ENCODE results near the gene PLA2G4A.

The PLA2G4A gene

DNA sequence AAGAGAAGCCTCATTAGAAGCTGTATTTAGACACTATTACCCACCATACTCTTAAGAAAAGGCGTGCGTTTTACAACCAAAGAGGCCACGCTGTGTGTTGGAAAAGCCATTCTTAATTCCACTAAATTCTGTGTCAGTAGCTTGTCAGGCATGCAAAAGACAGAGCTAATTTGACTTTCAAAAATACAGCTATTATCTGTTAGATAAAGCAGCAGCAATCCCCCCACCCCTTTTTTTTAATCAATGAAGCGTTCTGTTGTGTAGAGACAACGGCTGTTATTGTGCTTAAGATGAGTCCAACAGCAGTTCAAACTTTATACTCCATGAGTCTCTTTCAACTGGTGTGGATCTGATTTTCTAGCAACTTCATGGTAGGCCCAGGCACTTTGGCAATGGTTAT, 43.5 kb downstream of the PLA2G4A start:
- DNase-seq, result no peak

DNA sequence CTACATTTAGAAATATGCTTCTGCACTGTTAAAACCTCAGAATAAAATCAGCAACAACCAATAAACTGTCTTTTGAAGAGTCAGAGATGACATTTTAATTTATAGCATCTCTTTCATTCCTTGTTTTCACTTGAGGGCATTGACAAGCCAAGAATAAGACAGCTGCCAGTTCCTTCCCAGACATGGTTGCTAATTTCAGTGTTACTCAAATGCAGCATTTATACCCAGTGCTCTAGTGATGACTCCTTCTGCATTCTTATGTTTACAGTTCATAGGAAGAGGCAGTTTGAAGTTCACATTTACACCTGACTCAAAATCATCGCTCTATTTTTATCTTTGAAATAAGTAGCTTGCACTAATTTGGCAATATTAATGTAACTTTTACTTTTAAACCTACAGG, 44.9 kb downstream of the PLA2G4A start:
- DNase-seq, result no peak

DNA sequence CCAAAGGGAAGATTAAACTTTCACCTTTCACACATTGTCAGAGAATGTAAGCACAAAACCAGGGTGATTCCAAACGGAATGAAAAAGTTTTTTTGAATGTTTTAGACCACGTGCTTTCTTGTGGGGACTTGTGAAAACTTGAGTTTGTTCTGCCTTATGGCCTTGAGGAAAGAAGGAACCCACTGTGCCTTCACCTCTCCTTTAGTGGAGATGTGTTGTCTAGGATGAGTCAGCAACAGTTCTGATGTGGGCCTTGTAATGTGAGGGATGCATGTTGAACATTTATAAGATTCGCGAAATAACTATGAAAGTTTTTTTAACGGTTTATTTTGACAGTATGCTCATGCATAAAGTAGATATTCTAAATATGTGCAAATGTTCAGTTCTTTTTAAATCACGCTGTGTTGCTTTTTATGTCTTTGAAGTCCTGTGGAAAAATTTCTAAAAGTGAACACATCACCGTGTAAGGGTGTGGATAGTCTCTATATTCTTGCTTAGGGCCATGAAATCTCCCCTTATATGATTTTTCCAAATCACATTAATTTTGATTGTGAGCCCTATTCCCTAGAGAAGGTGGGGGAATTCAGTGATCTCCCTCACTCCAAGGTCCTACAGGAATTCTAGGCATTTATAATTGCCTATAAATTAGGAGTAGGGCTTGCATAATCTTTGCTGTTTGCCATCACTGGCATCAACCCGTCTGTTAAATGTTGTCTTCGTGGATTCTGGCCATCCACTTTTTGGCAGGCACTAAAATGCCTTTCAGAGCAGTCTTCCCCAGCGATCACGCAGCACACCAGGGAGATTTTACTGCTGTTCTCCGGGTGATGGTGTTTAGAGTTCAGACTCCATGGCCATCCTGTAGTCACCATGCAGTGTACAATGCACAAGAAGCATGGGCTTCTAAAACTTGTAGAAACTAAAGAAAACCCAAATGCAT, 47.4 kb downstream of the PLA2G4A start:
- DNase-seq, result peak in 2 of 56 donors; percentile 2 to 26

DNA sequence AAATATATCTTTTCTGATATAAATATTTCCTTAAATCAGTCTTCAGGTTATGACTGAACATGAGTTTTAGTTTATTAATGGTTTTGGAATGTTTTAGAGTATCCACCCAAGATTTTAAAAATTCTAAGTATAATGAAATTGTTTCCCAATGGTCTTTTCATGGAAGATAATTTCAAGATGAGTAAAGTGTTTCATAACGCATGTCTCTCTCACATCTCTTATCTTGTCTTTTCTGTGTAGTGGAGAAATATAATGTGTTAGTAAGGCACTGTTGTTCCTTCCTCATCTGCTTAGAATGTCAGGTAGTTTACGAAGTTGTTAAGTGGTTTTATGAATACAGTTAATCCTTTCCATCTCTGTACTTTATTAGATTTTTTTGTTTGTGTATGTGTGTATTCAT, 49.6 kb downstream of the PLA2G4A start:
- DNase-seq, result no peak

DNA sequence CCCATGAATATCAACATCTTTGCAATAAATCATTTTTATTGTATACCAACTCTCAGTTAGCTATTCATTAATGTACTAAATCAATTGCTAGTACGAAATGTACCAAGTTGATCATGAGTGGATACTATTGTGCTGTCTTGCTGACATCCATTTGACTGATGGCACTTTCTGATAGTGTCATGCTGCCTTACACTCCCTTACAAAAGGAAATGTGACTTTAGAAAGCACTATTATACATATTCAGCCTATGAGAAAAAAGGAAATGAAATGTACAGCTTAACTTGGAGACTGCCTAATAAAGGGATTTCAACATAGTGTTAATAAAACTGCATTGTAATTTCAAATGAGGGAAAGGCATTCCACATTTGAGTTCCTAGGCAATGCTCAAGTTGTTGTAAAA, 52.2 kb downstream of the PLA2G4A start:
- no peak for DNase-seq

DNA sequence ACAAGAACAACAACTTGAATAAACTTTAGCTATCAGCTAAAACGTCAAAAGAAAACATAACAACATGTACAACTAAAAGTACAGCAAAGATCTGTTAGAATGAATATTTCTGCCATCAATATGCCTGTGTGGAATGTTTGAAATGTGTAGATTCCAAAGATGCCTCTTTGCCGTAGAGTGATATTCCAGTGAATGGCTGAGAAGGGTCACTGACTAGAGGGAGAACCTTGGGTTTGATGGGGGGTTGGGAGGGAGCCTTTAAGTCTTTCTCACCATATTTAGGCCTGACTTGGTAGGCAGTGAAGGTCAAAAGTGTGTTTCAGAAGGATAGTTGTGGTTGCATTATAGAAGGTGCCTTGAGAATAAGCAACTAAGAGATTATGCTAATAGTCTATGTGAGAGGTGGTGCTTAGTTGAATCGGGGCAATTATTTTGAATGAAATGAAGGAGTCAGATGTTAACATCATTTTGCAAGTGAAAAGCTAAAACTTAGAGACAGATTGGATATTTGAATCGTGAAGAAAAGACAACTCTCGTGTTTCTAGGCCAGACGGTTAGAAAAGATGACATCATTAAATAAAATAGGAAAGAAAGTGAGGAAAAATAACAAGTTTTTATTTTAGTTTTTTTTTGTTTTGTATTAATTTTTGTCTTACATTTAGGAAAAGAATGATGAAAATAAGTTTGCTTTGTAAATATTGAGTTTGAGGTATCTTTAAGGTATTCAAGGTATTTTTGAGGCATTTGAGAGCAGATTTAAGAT, 53.8 kb downstream of the PLA2G4A start:
- DNase-seq, result no peak

DNA sequence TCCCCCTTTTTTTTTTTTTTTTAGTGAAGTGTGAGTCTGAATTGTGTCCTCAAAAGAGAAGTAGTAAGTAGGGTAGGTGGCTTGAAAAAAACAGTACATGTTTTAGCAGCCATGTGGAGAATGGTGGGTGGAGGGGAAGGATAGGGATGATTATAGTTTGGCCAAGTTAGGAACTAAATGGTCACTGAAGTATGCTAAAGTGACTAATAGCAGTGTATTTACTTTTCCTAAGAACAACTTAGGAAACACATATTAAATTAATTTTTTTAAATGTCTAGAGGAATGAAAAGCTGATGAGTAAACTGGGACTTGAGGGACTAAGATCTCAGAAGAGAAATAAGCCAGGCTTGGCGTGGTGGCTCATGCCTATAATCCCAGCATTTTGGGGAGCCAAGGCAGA, 55.5 kb downstream of the PLA2G4A start:
- DNase-seq, result no peak

DNA sequence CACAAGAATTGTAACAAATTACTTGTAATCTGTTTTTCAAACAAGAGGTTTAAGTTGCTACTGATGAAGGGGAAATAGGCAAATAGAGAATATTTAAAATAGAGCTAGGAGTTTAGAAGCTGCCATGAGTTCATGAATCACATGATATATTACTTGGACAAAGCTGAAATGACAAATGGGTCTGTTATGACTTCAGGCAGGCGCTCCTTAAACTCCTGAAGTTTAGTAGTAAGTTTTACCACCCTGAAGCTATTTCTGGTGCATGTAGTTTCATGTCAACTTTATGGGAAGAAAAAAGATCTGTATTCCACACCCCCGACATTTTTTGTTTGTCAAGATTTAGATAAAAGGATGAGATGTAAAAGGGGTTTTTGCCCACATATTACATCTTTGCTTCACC, 58.5 kb downstream of the PLA2G4A start:
- no peak for DNase-seq

DNA sequence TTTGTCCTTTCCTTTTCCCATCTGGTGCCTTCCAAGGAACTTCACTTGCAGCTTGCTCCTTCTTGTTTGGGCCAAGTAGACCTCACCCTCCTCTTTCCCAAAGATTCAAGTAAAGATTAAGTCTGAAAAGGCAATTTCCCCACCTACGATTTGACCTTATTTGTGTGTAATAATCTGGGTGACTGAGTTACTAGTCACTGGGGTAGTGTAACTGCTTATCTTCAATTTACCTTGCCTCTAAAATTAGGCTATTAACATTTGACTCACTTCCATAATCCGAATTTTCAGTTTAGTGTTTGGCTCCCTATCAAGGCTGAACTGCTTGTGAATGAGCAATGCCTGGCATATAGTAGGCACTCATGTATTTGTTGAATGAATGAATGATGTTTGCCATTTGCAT, 59.6 kb downstream of the PLA2G4A start:
- no peak for DNase-seq

DNA sequence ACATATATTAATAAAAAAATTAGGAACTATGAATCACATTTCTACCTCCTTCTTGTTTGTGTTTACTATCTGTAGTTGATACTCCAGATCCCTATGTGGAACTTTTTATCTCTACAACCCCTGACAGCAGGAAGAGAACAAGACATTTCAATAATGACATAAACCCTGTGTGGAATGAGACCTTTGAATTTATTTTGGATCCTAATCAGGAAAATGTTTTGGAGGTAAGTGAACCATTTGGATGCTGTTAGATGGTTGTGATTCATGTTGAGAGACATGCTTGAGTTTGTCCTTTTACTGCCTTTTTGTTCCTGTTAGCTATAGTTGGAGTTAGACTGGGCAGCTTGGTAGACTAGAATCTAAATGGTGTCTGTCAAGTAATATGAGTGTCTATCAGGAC, 64.2 kb downstream of the PLA2G4A start:
- no peak for DNase-seq

DNA sequence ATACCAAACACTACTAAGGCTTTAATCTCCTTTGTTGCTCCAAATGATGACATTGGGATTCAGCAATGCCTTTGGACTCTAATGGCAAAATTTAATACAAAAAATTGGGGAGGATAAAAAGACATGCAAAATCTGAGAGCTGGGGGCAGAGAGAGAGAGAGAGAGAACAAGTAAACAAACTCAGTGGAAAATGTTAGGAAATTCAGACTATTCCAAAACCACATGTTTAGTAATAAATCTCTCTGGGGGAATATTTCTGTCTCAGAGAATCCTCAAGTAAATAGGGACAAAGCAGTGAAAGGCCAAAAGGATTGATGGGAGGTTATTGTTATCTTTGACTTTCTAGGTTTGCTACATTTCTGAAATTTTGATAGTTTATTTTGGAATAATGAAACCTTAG, 65.7 kb downstream of the PLA2G4A start:
- DNase-seq, result no peak

DNA sequence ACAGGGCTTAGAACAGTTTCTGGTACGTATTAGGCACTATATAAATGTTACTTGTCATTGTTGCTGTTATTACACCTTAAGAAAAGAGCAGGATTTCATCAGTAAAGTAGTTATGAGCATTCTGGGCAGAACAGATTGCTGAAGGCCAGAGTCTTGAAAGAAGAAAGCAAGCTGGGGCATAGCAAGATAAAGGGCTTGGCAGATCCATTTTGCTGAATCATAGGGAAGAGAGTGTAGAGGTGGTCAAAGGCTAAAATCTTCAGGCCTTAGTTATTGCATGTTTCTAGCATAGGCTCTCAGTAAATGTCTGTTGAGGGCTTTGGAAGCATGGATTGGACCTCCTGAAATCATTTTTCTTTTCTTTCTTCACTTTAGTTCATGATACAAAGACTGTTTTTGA, 67.5 kb downstream of the PLA2G4A start:
- no peak for DNase-seq

DNA sequence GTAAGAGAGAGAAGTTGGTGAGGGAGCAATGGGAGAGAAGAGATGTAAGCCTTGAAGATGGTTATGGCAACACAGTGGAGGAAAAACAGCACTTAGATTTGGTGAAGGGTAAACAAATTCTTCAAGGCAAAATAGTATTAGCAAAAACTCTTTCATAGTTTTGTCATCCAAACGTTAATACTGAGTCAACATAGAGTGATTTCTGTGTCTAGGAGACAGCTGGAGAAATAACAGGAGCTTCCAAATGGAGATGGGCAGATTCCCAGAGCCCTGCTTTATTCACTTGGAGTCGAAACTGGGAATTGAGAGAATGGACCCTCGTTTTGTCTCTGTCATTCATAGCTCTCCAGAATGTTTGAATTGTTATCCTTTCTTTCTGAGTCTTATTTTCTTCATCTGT, 68.3 kb downstream of the PLA2G4A start:
- no peak for DNase-seq

DNA sequence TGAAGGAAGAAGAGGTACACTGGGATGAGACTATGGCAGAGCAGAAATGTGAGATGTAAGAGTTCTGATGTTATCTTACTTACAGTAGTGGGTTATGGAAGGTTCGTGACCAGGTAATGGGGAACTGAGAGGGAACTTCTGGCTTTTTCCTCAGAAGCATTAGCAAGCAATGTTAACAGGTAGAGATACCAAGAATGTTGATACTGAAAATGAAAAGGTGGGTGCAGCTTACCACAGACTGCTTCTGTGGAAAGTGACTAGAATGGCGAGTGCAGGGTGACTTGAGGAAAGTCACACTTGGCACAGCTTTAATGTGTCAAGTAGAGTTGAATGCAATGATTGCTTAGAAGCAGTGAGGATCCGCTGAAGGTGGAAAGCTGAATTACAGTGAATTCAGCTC, 70.8 kb downstream of the PLA2G4A start:
- DNase-seq, result no peak

DNA sequence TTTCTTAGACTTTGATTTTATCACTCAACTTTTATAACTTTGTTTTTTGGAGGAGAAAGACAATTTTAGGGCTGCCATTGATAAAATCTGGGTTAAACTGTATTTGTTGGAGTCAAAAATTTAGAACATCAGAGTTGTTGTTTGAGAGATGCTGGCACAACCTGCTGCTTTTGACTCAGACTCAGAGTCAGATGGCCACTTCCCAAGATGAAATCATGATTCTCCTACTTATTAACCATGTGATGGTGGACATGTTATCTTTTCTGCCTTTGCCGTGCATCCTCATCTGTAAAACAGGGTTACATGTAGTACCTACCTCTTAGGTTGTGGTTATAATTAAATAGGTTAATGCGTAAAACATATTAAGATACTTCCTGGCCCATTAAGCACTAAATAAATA, 71.2 kb downstream of the PLA2G4A start:
- no peak for DNase-seq

DNA sequence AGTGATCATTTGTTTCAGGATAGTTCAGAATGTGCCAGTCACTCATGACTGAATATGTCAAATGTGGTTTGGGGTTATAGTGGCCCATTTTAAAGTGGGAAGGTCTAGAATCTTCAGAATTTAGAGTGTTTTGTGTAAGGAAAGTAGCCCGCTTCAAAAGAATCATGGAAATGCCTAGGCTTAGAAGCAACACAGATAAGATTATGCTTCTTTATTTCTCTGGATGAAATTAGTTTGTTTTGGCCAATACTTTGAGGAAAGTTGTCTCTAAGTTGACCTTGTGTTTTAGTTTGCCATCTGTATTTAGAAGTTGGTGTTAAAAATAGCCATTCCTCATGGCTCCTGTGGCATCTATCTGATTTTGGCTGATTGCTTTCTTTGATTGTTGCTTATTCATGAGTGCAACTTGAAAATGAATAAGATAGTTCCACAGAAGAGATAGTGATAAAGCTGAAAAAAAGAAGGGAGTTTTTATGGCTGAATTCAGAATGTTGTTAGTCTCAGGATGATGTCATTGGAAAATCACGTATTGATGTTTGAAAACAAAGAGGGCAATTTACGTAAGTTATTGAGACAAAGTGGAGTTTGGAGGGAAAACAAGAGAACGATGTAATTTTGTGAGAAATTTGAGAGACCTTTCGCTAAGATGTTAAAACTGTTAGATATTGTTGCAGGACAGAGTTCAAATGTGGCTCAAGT, 71.9 kb downstream of the PLA2G4A start:
- no peak for DNase-seq

DNA sequence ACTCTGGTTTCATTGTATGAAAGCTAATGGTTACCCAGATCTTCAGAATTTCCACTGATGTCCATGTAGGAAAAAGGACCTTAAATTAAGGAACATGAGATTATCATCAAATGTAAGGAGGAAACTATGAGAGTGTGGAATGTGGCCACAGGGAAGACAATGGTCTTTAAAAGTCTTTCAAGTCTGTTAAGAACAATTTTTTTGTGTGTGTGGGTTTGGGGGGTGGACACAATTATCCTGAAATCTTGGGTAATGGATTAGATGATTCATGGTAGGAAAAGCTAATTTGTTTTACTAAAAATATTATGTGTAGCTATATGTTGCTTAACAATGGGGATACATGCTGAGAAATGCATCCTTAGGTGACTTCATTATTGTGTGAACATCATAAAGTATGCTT, 72.9 kb downstream of the PLA2G4A start:
- DNase-seq, result no peak

DNA sequence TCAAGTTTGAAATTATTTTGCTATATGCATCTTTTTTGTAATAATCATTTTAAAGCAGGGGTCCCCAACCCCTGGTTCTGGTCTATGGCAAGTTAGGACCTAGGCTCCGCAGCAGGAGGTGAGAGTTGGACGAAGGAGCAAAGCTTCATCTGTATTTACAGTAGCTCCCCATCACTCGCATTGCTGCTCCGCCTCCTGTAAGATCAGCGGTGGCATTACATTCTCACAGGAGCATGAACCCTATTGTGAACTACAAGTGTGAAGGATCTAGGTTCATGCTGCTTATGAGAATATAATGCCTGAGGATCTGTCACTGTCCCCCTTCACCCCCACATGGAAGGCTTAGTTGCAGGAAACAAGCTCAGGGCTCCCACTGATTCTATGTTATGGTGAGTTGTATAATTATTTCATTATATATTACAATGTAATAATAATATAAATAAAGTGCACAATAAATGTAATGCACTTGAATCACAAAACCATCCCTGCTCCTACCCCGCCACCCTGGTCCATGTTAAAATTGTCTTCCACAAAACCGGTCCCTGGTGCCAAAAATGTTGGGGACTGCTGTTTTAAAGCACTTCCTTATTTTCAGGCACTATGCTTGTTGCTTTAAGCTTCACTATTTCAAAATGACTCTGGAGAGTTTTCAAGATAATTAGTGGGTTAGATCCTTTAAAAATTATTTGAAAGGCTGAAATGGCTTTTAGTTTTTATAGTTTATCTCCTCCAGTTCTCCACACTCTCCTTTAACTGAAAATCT, 74.8 kb downstream of the PLA2G4A start:
- no peak for DNase-seq

DNA sequence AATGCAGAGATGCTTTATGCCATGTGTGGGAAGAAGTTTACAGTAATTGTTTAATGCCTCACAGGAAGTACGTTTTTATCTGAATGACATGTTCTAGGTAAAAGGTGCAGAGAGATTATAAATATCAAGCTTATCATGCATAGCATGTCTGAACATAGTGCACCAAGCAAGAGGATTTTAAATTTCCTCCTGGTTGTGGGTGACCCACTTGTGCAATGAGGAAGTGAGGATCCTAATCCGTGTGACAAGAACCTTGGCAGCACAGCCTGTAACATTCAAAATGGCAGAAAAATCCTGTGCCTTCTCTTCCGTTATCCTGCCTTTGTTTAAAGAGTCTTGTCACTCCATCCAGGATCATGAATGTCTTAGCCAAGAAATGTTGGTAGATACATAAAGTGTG, 75.6 kb downstream of the PLA2G4A start:
- peak in 1 of 56 donors; percentile 1 for DNase-seq

DNA sequence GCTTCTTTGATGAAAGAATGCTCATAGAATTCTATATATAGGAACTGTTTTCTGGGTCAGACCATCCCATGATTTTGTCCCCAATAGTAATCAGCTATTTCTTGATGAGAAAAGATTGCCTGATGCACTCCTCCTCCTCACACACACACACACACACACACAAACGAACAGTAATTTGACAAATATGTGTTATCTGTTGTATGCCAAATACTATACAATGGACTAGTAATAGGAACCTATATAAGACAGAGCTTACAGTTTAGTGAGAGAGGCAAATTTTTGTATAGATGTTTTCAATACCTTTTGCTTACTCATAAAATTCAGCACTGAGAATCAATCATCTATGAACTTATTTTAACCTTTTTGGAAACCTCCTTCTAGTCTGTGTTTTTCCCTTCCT, 76.8 kb downstream of the PLA2G4A start:
- DNase-seq, result no peak

DNA sequence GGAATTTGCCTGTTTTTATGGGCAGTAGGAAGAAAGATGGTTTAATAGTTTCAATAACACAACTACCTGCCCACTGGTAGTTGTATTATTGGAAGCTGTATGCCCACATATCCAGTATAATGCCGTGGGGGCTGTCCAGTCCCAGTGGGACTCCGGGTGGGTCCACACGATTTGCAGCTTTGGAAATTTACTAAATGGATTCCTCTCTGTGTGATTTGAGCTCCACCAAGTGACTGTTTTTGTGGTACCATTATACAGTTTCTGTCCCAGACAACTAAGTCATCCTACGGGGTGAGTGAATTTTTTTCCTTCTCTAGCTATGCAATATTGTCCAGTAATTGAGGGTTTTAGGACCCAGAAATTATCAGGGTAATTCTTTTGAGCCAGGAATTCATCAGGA, 86.8 kb downstream of the PLA2G4A start:
- DNase-seq, result no peak

Measured in amygdala (tissue), 56 donors.